OCI-LY1 (cell line): Measurements from ENCODE around the gene NOS1.
"Not testable (repeated sequence)": the region's sequence is repeated elsewhere in the genome, so short reads cannot be mapped to it uniquely, and the experiment has no call there.

ENCODE experiments used
- H2AFZ ChIP-seq: fragments of 200-600 bp; sonication (generic), shearing (Covaris generic); 2 replicates; pipeline ENCODE4 v1.6.0; 2014; ENCODE audit warnings: antibody characterized with exemption, mild to moderate bottlenecking, low read length
- H3F3A ChIP-seq: fragments of 200-600 bp; sonication (generic), shearing (Covaris generic); 2 replicates; pipeline ENCODE4 v1.6.0; 2014; ENCODE audit warnings: mild to moderate bottlenecking, antibody characterized with exemption, low read length, moderate library complexity; ENCODE audit not compliant: insufficient read depth
- H3K27ac ChIP-seq: fragments of 200-600 bp; sonication (generic); 2 replicates; pipeline ENCODE4 v1.5.1; 2014; ENCODE audit warnings: low read length, mixed run types, mild to moderate bottlenecking, low read depth; ENCODE audit not compliant: poor library complexity, severe bottlenecking
- H3K27me3 ChIP-seq: fragments of 200-600 bp; sonication (generic); 2 replicates; pipeline ENCODE4 v1.6.0; 2014; ENCODE audit warnings: antibody characterized with exemption, mild to moderate bottlenecking, low read length, moderate library complexity; ENCODE audit not compliant: insufficient read depth
- H3K36me3 ChIP-seq: fragments of 200-600 bp; sonication (generic); 2 replicates; pipeline ENCODE4 v1.6.1; 2014; ENCODE audit warnings: mild to moderate bottlenecking, antibody characterized with exemption, low read length, moderate library complexity, mixed read lengths; ENCODE audit not compliant: insufficient read depth
- H3K4me1 ChIP-seq: fragments of 200-600 bp; sonication (generic); 2 replicates; pipeline ENCODE4 v1.5.1; 2014; ENCODE audit warnings: mild to moderate bottlenecking, low read length, moderate library complexity; ENCODE audit not compliant: insufficient read depth, severe bottlenecking
- H3K4me2 ChIP-seq: fragments of 200-600 bp; sonication (generic), shearing (Covaris generic); 2 replicates; pipeline ENCODE4 v1.6.1; 2014; ENCODE audit warnings: low read length
- H3K4me3 ChIP-seq: fragments of 200-600 bp; sonication (generic); 2 replicates; pipeline ENCODE4 v1.5.1; 2014; ENCODE audit warnings: low read length, low read depth, mild to moderate bottlenecking, mixed read lengths; ENCODE audit not compliant: poor library complexity, severe bottlenecking
- H3K79me2 ChIP-seq: fragments of 200-600 bp; shearing (Covaris generic); 2 replicates; pipeline ENCODE4 v1.6.1; 2016; ENCODE audit warnings: mixed run types, low read length, mixed read lengths; ENCODE audit not compliant: insufficient read depth
- H3K9ac ChIP-seq: fragments of 200-600 bp; sonication (generic), shearing (Covaris generic); 2 replicates; pipeline ENCODE4 v1.6.1; 2014; ENCODE audit warnings: mild to moderate bottlenecking, low read length, mixed read lengths
- H3K9me2 ChIP-seq: fragments of 200-600 bp; sonication (generic), shearing (Covaris generic); 2 replicates; pipeline ENCODE4 v1.6.1; 2014; ENCODE audit warnings: low read depth, mild to moderate bottlenecking, low read length, mixed read lengths
- H3K9me3 ChIP-seq: fragments of 200-600 bp; shearing (Covaris generic); 2 replicates; pipeline ENCODE4 v1.6.1; 2014; ENCODE audit warnings: low read length, mixed read lengths
- H4K20me1 ChIP-seq: fragments of 200-600 bp; sonication (generic), shearing (Covaris generic); 2 replicates; pipeline ENCODE4 v1.6.0; 2016; ENCODE audit warnings: mild to moderate bottlenecking, low read length; ENCODE audit not compliant: insufficient read depth
- EZH2 ChIP-seq: fragments of 200-600 bp; sonication (generic), shearing (Covaris generic); IDR thresholded peaks from 2 replicates; pipeline ENCODE4 v1.8.0; 2017; ENCODE audit warnings: borderline replicate concordance, mixed run types, mild to moderate bottlenecking, antibody characterized with exemption, low read length, moderate library complexity, mixed read lengths
- TF ChIP-seq, protein P1 (sequence below): fragments of 200-600 bp; sonication (generic), shearing (Covaris generic); IDR thresholded peaks from 2 replicates; pipeline ENCODE4 v1.5.1; 2017; ENCODE audit warnings: mild to moderate bottlenecking, antibody characterized with exemption, low read length, moderate library complexity, mixed read lengths

NOS1 gene

DNA sequence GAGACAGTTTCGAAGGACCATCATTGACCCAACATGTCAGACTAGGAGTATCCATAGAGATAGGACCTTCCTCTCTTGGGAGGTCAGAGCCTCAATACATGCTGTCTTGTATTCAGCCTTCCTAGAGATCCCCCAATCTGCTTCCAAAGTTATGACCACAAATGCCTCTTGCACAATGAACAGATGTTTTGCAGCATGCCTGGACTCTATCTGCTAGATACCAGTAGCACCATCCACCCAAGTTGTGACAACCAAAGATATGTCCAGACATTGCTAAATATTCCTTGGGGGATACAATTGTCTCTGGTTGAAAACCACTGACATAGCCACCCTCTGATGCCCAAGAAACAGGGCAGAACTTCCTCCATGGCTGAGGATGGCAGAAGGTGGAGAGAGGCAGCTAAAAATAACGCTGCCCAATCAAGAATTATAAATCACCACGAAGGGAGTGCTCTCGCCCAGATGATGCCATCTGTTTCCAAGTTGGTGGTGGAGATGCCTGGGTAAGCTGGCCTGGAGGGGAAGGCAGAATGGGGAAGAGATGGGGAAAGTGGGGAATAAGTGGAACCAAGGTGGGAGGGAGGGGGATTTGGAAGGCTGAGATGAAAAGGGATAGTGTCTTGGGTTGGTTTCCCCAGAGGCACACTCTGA lies 42.9 kb upstream of the NOS1 start:
- Histone ChIP-seq H3K36me3 (no peaks in the 10 kb centered on the region), H3K9me3 (no peaks in the 10 kb centered on the region), H4K20me1 (no peaks in the 10 kb centered on the region), H3K9ac (no peak overlapping the region), H3K4me3 (no peak overlapping the region), H2AFZ (no peak overlapping the region), H3K27me3 (no peaks in the 10 kb centered on the region), H3K27ac (no peak overlapping the region), H3K79me2 (no peaks in the 10 kb centered on the region), H3K4me2 (no peak overlapping the region), H3K4me1 (no peaks in the 10 kb centered on the region), H3K9me2 (no peaks in the 10 kb centered on the region), H3F3A (no peaks in the 10 kb centered on the region)
- TF ChIP-seq EZH2 = no peak

DNA sequence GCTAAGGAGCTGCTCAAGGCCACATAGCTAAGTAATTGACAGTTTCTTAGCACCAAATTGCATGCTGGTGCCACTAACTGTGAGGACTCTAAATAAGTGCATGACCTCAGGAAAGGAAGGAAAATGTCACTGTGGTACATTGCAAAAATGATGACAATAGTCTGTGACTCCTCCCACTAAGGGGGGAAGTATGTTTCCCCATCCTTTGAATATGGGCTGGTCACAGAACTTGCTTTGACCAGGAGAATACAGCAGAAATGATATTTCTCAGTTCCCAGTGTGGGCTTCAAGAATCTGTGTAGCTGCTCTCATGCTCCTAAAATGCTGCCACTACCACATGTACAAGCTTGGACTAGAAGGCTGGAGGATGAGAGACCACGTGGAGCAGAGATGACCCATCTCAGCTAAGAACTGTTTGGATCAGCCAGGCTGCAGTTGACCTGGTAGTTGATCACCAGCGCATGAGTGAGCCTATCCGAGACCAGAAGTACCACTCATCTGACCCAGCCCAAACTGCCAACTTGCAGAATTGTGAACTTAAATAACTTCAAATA lies 42.2 kb upstream of the NOS1 start:
- Histone ChIP-seq H3K9ac (no peak overlapping the region), H3K27me3 (no peaks in the 10 kb centered on the region), H3K36me3 (no peaks in the 10 kb centered on the region), H3F3A (no peaks in the 10 kb centered on the region), H3K9me3 (no peaks in the 10 kb centered on the region), H2AFZ (no peak overlapping the region), H3K9me2 (no peaks in the 10 kb centered on the region), H3K4me3 (no peak overlapping the region), H3K4me2 (no peak overlapping the region), H4K20me1 (no peaks in the 10 kb centered on the region), H3K79me2 (no peaks in the 10 kb centered on the region), H3K27ac (no peak overlapping the region), H3K4me1 (no peaks in the 10 kb centered on the region)
- no peak for TF ChIP-seq EZH2
- TF ChIP-seq, protein P1, sequence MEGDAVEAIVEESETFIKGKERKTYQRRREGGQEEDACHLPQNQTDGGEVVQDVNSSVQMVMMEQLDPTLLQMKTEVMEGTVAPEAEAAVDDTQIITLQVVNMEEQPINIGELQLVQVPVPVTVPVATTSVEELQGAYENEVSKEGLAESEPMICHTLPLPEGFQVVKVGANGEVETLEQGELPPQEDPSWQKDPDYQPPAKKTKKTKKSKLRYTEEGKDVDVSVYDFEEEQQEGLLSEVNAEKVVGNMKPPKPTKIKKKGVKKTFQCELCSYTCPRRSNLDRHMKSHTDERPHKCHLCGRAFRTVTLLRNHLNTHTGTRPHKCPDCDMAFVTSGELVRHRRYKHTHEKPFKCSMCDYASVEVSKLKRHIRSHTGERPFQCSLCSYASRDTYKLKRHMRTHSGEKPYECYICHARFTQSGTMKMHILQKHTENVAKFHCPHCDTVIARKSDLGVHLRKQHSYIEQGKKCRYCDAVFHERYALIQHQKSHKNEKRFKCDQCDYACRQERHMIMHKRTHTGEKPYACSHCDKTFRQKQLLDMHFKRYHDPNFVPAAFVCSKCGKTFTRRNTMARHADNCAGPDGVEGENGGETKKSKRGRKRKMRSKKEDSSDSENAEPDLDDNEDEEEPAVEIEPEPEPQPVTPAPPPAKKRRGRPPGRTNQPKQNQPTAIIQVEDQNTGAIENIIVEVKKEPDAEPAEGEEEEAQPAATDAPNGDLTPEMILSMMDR = no peak

DNA sequence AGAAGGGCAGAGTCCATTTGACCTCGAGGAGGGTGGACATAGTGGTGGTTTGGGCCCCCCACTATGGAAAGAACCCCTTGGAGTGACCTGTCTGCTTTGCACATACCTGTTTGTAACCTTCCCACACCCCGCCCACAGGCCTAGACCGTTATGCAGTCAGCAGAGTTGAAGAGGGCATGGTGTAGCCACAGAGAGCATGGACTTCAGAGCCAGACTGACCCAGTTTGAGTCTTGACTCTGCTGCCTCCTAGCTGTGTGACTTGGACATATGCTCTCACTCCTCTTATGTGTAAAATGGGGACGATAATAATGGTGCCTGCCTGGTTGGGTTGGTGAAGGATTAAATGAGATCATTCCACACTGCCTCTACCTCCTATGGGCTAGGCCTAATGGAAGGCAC lies 40.9 kb upstream of the NOS1 start:
- no peaks in the 10 kb centered on the region for H3F3A ChIP-seq
- no peaks in the 10 kb centered on the region for H4K20me1 ChIP-seq
- H3K4me3 ChIP-seq = no peak overlapping the region
- H2AFZ ChIP-seq = no peak overlapping the region
- no peaks in the 10 kb centered on the region for H3K9me3 ChIP-seq
- H3K79me2 ChIP-seq = no peaks in the 10 kb centered on the region
- H3K9me2 ChIP-seq = no peaks in the 10 kb centered on the region
- H3K36me3 ChIP-seq = no peaks in the 10 kb centered on the region
- H3K27me3 ChIP-seq = no peaks in the 10 kb centered on the region
- H3K4me2 ChIP-seq = no peak overlapping the region
- H3K4me1 ChIP-seq = no peaks in the 10 kb centered on the region
- H3K27ac ChIP-seq = no peak overlapping the region
- no peak overlapping the region for H3K9ac ChIP-seq
- TF ChIP-seq EZH2 = no peak
- TF ChIP-seq, protein P1 = peak; percentile 8; the same call in 1 of the 2 replicates

DNA sequence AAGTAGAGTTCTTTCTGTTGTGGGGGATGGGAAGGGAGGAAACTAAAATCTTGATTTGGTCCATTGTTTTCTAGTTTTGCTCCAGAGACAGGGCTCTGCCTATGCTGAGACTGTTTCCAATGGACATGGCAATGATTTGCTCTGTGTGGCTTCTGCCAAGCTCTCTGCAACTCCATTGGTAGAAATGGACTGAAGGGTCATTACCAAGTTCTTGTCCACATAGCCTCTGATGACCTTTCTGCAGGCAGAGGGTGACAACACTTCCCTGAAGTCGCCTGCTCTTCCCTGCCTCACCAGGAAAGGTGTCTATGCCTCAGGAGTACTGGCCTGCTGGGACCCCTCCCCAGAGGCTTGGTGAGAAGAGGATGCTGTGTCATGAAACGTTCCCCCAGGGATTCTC lies 39.5 kb upstream of the NOS1 start:
- H3K4me2 ChIP-seq = no peak overlapping the region
- H4K20me1 ChIP-seq = no peaks in the 10 kb centered on the region
- no peaks in the 10 kb centered on the region for H3K27me3 ChIP-seq
- H3K4me3 ChIP-seq = no peak overlapping the region
- TF ChIP-seq, protein P1 = no peak
- TF ChIP-seq EZH2 = no peak
- H2AFZ ChIP-seq = no peak overlapping the region
- no peaks in the 10 kb centered on the region for H3K79me2 ChIP-seq
- H3K9ac ChIP-seq = no peak overlapping the region
- H3K9me3 ChIP-seq = no peaks in the 10 kb centered on the region
- no peaks in the 10 kb centered on the region for H3K36me3 ChIP-seq
- H3K9me2 ChIP-seq = no peaks in the 10 kb centered on the region
- H3F3A ChIP-seq = no peaks in the 10 kb centered on the region
- no peaks in the 10 kb centered on the region for H3K4me1 ChIP-seq
- no peak overlapping the region for H3K27ac ChIP-seq

DNA sequence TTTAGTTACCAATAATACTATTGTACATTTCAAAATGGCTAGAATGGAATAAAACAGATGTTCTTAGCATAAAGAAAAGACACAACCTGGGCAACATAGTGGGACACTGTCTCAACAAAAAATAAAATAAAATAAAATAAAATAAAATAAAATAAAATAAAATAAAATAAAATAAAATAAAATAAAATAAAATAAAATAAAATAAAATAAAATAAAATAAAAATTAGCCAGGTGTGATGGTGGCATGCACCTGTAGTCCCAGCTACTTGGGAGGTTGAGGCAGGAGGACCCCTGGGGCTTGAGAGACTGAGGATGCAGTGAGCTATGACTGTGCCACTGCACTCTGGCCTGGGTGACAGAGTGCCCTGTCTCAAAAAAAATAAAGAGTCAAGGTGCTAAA lies 37.1 kb upstream of the NOS1 start:
- not testable (repeated sequence) for H3K9me2 ChIP-seq, H2AFZ ChIP-seq, H3K79me2 ChIP-seq, H4K20me1 ChIP-seq, H3K27me3 ChIP-seq, H3K4me3 ChIP-seq, H3K9me3 ChIP-seq, H3K36me3 ChIP-seq, H3K4me2 ChIP-seq, H3F3A ChIP-seq, H3K27ac ChIP-seq, H3K4me1 ChIP-seq, H3K9ac ChIP-seq
